Vagina (tissue), 2 donors: ENCODE results near the gene RAB11FIP3.
A peak's percentile ranks its signal among the peaks of the same experiment; 100 is the strongest.

Experiments
- POLR2A ChIP-seq, 2 donors: fragments of 450-650 bp; IDR thresholded peaks; one replicate each; pipeline ENCODE4 v1.6.1; 2017; ENCODE audit warnings: antibody characterized with exemption in 2 of 2, mild to moderate bottlenecking in 2 of 2, moderate library complexity in 2 of 2
- POLR2AphosphoS5 ChIP-seq, 2 donors: sonication (generic); formaldehyde crosslinking; IDR thresholded peaks; one replicate each; pipeline ENCODE4 v1.9.0; 2017; ENCODE audit warnings: antibody characterized with exemption in 2 of 2, mild to moderate bottlenecking in 2 of 2, low read depth in 1 of 2; ENCODE audit not compliant: insufficient read depth in 1 of 2
- TF ChIP-seq, protein P1 (sequence below), 3 experiments: fragments of 450-650 bp in 2 of 3; fragments of 200-600 bp in 1 of 3; sonication (generic) in 1 of 3; IDR thresholded peaks; one replicate each; pipeline ENCODE4 v1.5.1; 2017 to 2019; ENCODE audit warnings: antibody characterized with exemption in 3 of 3, mild to moderate bottlenecking in 2 of 3, moderate library complexity in 2 of 3

DNA sequence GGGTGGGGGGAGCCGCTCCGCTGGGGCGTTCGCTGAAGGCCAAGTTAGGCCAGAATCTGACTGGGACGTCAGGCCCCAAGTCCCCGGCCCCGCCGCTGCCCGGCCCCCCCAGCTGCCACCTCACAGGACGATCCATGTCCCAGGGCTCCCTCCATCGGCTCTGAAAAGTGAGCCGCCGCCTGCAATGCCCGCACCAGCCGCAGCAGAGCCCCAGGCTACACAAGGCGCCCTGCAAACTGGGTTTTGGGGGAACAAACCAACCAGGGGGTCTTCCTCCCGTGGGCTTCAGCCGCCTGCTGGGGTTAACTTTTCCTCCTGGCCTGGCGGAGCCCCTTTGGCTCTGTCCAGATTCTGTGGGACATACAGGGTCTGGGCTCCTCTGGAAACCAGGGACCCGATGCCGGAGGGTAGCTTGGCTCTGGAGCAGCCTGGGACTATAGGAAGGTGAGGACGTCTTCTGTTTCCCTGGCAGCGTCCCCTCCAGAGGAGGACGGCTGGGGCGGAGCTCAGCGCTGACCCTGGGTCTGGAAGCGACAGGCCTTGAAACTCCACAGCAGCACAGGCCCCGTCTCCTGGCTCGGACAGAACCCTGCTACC lies 27.6 kb upstream of the RAB11FIP3 start:
- TF ChIP-seq, protein P1, sequence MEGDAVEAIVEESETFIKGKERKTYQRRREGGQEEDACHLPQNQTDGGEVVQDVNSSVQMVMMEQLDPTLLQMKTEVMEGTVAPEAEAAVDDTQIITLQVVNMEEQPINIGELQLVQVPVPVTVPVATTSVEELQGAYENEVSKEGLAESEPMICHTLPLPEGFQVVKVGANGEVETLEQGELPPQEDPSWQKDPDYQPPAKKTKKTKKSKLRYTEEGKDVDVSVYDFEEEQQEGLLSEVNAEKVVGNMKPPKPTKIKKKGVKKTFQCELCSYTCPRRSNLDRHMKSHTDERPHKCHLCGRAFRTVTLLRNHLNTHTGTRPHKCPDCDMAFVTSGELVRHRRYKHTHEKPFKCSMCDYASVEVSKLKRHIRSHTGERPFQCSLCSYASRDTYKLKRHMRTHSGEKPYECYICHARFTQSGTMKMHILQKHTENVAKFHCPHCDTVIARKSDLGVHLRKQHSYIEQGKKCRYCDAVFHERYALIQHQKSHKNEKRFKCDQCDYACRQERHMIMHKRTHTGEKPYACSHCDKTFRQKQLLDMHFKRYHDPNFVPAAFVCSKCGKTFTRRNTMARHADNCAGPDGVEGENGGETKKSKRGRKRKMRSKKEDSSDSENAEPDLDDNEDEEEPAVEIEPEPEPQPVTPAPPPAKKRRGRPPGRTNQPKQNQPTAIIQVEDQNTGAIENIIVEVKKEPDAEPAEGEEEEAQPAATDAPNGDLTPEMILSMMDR (IDR thresholded peaks at IDR 0.05): peak in 2 of 3 experiments; percentile 25 to 46
- TF ChIP-seq POLR2AphosphoS5 (IDR thresholded peaks at IDR 0.05; ENCODE audit: insufficient read depth in 1 of 2, low read depth in 1 of 2) (peak in 1 of 2 donors; percentile 31), POLR2A (IDR thresholded peaks at IDR 0.05) (no peak)
